Raji (cell line): ENCODE results near the gene MTM1.

Experiments used
- POLR2A ChIP-seq: IDR thresholded peaks from 2 replicates; pipeline ENCODE4 v1.6.1; 2011; ENCODE audit warnings: low read depth, low read length, control low read depth; ENCODE audit not compliant: insufficient read depth

MTM1 gene

DNA sequence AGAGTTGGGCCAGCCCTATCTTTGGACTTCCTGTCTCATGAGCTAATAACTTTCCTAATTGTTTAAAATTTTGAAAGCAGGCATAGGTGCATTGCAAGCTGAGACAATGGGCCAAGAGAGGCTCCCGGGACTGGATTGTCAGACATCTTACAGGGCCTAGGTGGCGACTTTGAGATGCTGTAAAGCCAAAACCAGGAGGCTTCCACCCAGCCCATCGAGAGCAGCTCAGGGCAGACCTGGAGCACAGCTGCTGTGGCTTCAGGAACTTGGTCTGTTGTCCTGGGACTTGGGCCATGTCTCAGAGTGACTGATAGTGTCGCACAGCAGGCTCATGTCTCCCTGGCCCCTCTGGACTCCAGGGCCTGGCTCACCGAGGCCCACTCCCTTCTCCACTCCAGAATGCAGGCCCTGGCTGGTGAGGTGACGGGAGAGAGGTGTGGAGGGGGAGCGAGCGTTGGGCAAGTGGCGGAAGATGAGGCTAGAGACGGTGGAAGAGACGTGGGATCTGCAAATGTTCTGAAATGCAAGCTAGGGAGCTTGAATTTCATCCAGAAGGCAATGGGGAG is 24.1 kb upstream of the MTM1 start:
- TF ChIP-seq POLR2A, result no peak

DNA sequence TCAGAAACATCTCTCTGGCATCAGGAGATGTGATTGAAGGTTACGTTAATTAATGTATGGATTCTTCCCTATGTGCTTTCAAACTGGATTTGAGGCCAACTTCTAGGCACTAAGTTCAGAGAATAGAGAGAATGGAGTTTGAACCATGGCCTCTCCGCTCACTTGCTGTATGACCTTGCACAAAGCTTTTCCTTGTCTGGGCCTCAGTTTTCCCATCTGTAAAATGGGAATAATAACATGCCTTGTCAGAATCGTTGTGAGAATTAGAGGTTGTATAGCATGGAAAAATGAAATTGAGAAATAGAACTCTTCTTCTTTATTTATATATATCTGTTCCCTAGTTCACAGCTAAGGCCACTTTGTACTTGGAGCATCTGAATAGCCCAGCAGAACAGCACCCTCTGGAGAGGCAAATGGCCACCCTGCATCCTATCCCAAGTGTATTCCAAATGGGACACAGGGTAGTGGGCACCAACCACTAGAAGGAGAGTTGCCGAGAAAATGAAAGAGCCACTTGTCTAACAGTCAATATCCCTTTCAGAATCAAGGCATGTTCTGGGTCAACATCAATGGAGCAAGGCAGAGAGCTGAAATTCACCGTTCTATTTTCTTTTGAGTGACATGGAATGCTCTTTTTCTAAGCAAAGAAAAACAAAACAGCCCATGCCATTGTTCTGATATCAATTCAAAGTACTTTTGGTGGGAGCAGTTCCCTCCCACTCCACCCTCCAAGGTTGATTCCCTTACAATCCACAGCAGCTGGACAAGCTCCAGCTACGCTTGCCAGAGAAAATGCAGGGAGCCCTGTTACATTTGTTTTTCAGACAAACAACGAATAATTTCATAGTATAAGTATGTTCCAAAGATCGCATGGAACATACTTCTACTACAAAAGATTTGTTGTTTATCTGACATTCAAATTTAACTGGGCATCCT is 23.3 kb upstream of the MTM1 start:
- no peak for TF ChIP-seq POLR2A

DNA sequence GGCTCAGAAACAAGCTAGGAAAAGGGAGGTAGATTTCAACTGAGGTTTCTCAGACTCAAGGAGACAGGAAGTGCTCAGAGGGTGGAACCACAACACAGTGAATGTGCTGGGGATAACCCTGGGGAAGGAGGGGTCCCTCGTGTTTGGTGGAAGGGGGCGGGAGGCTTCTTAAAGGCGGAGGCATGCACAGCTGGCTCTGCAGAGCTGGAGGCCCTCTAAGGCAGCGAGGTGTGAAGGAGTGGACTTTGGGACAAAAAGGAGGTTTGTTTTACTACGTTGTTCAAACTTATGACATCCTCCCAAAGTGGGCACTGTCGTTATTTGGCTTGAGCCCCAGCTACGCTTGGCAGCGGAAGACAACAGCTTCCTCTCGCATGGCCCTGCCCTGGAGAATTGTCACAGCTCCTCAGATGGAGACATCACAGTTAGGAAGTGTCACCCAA is 21.7 kb upstream of the MTM1 start:
- no peak for TF ChIP-seq POLR2A

DNA sequence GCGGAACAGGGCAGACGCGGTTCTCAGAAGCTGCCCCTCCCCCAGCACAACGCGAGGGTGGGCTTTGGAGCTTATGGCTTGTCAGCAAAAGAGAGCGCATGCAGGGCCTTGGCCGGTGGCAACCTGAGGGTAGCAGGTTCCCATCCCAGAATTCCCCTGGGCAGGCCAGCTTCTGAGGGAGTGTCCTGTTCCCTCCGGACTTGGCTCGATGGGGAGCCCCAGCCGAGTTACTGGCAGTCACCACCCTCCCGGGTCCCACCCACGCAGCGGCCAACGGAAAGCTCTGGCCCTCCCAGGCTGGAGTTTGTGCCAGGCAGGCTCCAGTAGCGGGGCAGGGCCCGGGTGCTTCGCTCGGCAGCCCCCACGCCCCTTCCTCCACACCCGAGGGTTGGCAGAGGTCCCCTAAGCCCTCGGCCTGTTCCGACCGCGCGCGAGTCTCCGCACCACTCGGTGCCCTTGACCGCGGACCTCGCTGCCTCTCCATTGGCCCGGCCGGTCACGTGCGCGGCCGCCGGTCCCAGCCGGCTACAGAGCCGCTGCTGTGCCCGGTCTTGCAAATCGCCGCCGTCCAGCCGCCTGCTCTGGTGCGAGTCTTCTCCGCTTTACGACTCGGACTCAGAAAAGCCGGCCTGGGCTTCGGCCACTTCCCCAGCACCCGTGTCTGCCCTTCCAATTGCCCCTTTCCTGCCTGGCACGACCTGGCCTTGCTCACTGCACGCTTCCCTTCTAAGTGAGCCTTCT is 20.9 kb upstream of the MTM1 start:
- TF ChIP-seq POLR2A, result no peak

DNA sequence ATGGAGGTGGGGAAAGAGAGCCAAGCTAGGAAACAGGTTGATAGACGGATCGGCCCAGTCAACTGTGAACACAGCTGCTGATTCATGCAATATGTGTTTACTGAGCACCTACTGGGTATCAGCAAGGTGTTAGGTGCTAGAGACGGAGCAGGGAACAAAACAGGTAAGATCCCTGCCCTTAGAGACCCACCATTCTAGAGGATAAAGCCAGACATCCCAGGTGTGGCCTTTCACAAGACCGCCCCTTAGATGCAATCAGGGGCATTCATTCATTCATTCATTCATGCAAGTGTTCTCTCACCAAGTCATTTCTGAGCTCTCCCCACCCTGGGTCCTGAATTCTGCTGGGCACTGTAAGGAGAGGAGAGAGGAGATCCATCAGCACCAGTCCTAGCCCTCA is 20.2 kb upstream of the MTM1 start:
- no peak for TF ChIP-seq POLR2A

DNA sequence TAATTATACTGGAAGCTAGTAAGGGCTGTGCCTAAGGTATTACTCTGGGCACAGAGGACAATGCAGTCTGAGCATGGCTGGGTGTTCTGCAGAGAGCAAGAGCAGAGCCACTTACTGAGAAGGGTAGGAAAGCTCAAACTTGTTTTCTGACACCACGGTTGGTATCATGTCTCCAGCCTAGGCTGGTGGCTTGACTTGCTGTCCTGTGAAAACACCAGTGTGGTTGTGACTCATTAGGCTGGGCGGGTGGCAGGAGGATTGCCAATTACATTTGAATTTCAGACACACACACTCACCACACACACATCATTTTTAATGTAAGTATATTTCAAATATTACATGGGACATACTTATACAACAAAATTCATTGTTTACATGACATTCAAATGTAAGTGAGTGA is 19.7 kb upstream of the MTM1 start:
- TF ChIP-seq POLR2A, result no peak

DNA sequence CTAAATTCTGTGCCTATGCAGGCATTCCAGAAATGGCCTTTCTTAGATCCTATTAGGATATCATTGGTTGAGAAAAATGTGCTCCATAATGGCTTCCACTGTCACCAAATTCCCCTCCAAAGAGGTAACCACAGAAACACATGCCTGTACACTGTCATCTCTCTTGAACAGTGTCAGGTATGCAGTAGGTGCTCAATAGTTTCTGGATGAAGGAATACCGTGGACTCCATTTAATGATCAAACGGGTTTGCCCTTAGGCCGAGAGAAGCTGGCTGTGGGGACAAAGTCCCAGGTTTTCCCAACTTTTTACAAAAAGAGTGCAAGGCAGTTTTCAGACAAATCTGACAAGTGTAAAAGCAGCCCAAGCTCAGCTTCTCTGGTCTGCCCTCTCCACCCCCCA is 16.5 kb upstream of the MTM1 start:
- TF ChIP-seq POLR2A, result no peak

DNA sequence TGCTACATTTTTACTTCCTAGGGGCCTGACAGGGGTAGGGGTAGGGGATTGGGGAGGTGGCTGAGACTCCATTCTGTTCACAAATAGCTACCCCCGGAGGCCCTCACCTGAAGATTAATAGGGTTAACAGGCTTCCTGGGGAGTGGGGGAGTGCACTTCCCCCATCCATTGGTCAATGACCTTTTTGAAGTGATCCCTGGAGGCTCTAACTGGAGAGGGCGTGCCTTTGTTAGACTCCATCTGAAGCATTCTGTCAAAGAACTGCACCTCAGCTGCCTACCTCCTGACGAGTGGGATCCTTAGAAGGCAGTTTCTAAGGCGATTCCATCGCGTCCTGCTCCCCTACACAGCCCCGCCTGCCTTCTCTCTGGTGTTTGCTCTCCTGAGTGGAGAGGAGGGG is 10.0 kb upstream of the MTM1 start:
- no peak for TF ChIP-seq POLR2A

DNA sequence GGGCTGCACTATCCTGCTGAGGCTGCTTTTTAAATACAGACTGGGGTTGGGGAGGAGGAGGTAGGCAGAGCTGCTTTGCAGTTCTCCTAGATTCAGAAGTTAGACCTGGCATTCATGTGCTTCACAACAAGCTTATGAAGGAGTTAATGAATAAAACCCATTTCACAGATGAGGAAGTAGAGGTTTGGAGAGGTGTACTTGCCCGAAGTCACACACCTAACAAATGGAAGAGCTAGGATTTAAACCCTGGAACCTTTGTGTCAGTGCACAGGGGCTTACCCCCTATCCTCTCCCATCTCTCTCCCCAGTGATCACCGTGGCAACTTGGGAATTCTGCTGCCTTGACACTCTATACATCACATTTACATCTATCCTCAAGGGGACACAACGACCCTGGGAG is 3.6 kb upstream of the MTM1 start:
- TF ChIP-seq POLR2A, result no peak

DNA sequence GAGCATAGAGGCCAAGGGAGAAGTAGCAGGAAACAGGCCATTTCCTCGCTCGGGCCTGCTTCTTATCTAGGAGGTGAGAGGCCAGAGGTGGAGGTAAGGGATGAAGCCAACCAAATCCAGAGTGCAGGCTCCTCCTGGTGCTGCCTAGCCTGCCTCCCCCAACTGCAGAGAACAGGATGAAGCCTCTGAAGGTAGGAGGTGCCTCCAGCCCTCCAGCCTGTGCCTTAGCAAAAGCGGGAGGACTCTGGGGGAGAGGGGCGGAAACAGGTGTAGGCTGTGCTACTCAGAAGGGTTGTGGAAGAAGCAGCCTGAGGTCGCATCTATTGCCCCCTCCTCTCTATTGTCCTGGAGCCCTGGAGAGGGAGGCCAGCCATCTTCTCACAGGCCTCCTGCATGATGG is 2.9 kb upstream of the MTM1 start:
- TF ChIP-seq POLR2A, result no peak

DNA sequence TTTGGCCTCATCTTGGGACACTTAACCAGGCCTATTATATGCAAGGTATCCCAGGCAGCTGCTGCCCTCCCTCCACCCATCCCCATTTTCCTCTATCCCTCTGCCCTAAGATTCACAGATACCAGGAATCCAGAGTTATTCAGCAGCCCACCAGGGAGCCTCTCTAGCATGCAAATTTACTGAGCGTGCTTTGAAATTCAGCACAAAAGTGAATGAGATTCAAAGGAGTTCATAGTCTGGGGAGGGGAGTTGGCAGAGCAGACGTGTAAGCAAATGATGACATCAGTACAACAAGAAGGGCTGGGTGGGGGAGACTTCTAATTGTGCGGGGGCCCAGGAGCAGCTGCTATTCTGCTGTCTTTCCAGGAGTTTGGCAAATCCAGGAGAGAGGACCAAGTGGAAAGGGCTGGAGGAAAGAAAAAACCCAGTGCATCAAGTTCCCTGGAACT is 1.7 kb upstream of the MTM1 start:
- no peak for TF ChIP-seq POLR2A

DNA sequence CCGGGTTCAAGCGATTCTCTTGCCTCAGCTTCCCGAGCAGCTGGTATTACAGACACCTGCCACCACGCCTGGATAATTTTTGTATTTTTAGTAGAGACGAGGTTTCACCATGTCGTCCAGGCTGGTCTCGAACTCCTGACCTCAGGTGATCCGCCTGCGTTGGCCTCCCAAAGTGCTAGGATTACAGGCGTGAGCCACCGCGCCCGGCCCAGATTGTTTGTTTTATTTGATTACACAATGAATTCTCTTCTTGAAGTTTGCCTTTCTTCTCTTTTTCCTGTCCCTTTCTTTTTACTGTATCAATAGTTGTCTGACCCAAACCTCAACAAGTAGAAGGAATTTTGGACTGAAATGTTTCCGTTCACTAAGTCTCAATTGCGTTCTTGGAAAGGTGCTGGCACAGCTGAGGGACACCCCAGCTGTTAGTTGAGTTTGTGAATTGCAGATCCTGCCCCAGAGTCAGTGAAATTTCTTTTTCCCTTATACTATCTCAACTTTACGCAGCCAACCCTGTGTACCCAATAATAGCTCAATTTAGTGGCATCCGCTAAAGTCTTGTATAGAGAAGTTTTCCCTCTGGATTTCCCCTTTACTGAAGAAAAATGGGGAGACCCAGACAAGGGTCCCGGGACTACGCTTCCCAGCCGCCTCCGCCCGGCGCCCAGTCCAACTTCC is 639 bp upstream of the MTM1 start:
- no peak for TF ChIP-seq POLR2A

DNA sequence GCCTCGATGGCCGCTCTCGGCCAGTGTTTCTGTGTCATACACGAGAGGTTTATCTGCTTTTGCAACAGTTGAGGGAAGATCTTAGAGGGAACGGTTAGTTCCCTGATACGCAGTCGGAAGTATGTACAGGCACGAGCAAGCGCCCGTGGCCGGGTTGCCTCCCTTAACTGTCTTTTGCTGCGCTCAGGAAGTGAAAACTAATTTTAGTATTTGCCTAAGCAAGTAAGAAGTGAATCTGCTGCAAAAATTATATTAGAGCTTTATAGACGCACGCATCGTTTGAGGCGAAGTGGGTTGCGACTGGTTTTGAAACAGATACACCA is 695 bp downstream of the MTM1 start:
- TF ChIP-seq POLR2A, result no peak; the same call in 1 of the 2 replicates

DNA sequence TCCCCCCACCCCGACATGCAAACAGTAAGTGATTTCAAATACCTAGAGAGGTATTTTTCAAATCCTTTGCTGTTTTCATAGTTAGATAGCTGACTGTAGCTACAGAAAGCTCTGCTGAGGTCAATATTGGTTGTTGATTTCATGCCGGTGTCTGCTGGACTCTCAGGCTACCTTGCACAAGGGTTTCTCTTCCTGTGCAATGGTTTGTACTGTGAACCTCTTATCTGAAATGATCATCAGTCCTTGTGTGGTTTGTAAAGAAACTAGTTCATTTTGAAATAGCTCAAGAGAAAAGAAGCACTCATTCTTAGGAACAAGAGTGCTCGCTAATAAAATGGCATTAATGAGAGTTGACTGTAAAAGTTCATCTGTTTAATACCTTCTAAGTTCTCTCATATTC is 2.1 kb downstream of the MTM1 start:
- no peak for TF ChIP-seq POLR2A

DNA sequence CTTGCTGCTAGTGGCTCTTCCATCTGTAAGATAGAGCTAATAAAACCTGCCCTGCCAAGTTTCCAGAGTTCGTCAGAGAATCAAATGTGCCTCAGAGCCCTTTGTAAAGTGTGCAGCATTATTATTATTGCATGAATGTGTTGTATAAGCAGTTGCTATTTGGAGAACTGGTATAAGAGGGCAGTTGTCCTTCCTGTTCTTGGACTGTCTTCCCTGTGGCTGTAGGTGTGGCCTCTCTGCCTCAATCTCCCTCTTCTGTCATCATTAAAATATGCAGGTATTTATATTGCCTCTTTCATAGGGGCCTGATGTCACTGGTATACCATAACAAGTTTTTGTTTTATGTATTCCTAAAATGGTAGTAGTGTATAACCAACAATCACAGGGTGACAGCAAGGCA is 3.8 kb downstream of the MTM1 start:
- TF ChIP-seq POLR2A, result no peak
